Fibroblast of mammary gland (primary cell): ENCODE data around the gene TNS2.

Experiments
- DNase-seq: peaks from one replicate; pipeline ENCODE4 v3.0.0-alpha.2; 2010; ENCODE audit warnings: low read depth
- H3K4me3 ChIP-seq: 2 replicates; pipeline ENCODE4 v1.5.1; 2011; ENCODE audit warnings: low read depth, mild to moderate bottlenecking, low read length, moderate library complexity; ENCODE audit not compliant: control insufficient read depth
- TF ChIP-seq, protein P1 (sequence below): conservative IDR thresholded peaks from 2 replicates; pipeline ENCODE4 v1.5.1; 2011; ENCODE audit warnings: low read depth, low read length, inconsistent platforms; ENCODE audit not compliant: control insufficient read depth, insufficient read depth

Gene TNS2

DNA sequence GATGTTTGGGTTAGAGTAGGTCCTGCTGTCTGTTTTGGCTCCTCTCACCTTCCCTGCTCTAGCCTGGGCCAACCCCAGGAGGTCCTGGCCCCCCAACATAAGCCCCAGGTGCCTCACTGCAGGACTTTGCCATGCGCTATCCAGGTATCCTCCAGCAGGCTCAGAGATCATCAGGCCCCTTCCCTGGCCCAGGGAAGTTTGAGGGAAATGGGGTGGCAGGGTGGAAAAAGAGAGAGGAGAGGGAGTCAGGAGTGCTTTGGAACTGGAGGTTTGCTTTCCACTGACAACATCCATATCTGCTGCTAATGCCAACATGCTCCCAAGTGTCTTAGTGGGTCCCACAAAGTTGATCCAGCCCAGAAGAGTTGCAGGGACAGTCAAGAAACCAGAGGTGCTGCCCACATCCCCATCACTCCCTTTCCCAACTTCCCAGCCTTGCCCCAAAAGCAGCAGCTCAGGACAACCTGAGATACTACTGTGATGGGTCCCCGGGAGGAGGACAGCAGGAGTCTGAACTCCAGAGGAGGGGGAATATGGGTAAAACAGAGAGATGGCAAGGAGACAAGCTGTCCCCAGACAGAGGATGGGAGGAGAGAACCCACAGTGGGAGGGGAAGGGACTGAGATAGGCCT lies 677 bp downstream of the TNS2 start:
- TF ChIP-seq, protein P1, sequence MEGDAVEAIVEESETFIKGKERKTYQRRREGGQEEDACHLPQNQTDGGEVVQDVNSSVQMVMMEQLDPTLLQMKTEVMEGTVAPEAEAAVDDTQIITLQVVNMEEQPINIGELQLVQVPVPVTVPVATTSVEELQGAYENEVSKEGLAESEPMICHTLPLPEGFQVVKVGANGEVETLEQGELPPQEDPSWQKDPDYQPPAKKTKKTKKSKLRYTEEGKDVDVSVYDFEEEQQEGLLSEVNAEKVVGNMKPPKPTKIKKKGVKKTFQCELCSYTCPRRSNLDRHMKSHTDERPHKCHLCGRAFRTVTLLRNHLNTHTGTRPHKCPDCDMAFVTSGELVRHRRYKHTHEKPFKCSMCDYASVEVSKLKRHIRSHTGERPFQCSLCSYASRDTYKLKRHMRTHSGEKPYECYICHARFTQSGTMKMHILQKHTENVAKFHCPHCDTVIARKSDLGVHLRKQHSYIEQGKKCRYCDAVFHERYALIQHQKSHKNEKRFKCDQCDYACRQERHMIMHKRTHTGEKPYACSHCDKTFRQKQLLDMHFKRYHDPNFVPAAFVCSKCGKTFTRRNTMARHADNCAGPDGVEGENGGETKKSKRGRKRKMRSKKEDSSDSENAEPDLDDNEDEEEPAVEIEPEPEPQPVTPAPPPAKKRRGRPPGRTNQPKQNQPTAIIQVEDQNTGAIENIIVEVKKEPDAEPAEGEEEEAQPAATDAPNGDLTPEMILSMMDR, result no peak
- DNase-seq, result no peak
- peak overlapping the region; percentile 80 for H3K4me3 ChIP-seq

DNA sequence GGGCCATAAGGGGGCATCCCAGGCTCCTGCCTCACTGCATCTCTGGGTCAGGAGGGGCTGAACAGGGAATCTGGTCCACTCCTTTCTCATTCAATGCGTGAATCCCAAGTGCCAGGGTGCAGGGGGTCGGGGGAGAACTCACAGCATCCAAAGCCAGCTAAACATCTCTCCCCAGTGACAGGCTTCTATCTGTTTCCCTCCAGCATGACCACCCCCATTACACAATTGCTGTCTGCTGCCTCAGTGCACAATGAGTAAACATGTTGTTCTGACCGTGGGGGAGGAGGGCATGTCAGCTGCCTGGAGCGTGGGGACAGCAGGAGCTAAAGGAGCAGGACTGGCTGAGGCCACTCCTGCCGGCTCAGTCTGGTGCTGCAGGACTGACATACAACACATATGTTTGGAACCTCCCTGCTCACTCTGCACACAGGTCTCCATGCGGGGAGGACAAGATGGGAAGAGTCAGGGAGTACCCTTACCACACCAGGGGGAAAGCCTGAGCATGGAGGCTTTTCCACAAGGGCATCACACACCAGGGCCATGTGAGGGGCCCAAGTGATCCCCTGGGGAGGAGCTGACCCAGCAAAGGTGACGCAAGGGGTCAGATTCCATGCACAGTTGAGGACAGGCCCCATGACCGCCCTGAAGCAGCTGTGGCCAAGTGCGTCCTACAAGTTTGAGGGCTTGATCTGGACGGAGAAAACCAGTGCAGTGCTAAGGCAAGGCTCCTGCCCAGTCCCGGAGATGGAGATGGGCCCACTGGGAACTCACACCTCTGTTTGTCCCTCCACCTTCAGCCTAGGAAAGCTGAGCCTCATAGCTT lies 1.4 kb downstream of the TNS2 start:
- H3K4me3 ChIP-seq, result peak overlapping the region; percentile 80
- TF ChIP-seq, protein P1, result no peak
- peak; percentile 89 for DNase-seq

GRCh38 chr12:53051881-53052412 lies 2.1 kb downstream of the TNS2 start:
- DNase-seq, result no peak
- H3K4me3 ChIP-seq, result peak overlapping the region; percentile 80

DNA sequence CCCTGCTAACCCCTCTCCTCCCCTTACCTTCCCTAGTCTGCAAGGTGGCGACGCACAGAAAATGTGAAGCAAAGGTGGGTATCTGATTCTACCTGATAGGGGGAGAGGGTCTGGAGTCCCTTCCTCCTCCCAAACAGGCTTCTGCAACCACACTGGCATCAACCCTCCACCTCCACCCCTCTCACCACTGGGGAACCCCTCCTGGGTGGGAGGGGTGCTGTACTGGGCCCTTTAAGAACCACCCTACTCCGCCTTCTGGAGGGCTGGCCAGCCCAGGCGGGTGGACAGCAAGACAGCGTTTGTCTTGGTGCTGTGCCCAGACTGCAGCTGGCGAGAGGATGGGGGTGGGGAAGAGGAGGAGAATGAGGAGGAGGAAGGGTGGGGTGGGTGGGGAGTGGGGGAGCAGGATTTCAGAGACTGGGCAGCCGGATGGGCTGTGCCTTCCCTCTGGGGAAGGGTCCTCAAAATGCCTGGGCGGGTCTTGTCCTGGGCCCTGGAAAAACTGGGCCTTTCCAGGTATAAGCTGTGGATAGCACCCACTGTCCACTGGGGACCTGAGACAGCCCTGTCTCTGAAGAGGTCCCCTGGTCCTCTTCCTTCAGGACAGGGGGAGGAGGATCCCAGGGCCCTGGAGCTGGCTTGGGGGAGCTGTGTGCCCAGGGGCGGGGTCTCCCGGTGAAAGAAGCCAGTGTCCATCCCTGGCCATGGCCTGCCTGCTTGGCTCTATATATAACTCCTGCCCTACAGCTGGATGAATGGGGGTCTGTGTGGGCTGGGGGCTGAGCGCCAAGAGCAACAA lies 2.8 kb downstream of the TNS2 start:
- peak; percentile 84 for DNase-seq
- TF ChIP-seq, protein P1, result no peak
- H3K4me3 ChIP-seq, result peak overlapping the region; percentile 22

More at GRCh38 chr12:53051881-53052412, 2.1 kb downstream of the TNS2 start:
- TF ChIP-seq, protein P1, result no peak

DNA sequence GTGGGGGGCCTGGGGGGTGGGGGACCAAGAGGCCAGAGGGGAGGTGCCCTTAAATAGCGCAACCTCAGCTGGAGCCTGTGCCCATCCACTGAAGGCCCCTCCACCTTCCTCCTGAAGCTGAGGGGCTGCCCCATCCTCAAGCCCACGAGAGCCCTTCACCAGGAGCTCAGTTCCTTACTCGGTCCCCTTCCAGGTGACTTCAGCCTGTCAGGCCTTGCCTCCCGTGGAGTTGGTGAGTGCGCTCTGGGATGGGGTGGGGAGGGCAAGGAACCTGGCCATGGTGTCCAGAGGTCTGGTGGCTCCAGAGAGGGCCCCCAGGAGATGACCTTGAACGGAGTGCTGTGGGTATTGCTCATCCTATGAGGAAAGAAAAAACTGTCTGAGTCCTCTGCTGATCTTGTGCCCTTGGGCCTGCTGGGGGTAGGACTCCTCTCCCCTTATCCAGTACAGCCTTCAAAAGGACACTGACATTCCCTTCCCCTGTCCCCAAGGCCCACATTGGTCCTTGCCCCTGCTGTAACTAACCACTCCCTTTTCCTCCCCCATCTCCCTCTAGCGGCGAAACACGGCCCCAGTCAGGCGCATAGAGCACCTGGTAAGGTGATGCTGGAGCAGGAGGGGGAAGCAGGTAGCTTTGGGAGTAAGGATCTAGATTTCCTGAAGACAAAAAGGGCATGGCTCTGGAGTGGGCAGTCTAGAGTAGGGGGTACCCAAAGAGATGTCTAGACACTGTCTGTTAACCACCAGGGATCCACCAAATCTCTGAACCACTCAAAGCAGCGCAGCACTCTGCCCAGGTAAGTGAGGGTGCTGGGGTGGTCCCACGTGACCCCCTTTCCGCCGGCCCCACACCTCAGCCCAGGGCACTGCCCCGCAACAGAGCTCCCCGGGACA lies 3.6 kb downstream of the TNS2 start:
- TF ChIP-seq, protein P1, result peak; percentile 63
- H3K4me3 ChIP-seq, result peak overlapping the region; percentile 36
- DNase-seq, result no peak
